ENCODE results near the gene TAS1R1. TPM values are rescaled to one million over a fixed set of nuclear protein-coding genes. Genes with fewer than 3 reads are reported as not detected.
A peak's percentile ranks its signal among the peaks of the same experiment; 100 is the strongest.

Gene TAS1R1
- total and polyA plus RNA-seq, 9 of the 15 experiments (the other 6 are each of a cell fraction or from before 2014, with no cell fraction given), result 0.06 TPM; not detected in 8

- TF ChIP-seq, protein P1, sequence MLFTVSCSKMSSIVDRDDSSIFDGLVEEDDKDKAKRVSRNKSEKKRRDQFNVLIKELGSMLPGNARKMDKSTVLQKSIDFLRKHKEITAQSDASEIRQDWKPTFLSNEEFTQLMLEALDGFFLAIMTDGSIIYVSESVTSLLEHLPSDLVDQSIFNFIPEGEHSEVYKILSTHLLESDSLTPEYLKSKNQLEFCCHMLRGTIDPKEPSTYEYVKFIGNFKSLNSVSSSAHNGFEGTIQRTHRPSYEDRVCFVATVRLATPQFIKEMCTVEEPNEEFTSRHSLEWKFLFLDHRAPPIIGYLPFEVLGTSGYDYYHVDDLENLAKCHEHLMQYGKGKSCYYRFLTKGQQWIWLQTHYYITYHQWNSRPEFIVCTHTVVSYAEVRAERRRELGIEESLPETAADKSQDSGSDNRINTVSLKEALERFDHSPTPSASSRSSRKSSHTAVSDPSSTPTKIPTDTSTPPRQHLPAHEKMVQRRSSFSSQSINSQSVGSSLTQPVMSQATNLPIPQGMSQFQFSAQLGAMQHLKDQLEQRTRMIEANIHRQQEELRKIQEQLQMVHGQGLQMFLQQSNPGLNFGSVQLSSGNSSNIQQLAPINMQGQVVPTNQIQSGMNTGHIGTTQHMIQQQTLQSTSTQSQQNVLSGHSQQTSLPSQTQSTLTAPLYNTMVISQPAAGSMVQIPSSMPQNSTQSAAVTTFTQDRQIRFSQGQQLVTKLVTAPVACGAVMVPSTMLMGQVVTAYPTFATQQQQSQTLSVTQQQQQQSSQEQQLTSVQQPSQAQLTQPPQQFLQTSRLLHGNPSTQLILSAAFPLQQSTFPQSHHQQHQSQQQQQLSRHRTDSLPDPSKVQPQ (CRISPR knock-in tag; IDR thresholded peaks at IDR 0.05; ENCODE audit: borderline replicate concordance), result no peak
- TF ChIP-seq, protein P2, sequence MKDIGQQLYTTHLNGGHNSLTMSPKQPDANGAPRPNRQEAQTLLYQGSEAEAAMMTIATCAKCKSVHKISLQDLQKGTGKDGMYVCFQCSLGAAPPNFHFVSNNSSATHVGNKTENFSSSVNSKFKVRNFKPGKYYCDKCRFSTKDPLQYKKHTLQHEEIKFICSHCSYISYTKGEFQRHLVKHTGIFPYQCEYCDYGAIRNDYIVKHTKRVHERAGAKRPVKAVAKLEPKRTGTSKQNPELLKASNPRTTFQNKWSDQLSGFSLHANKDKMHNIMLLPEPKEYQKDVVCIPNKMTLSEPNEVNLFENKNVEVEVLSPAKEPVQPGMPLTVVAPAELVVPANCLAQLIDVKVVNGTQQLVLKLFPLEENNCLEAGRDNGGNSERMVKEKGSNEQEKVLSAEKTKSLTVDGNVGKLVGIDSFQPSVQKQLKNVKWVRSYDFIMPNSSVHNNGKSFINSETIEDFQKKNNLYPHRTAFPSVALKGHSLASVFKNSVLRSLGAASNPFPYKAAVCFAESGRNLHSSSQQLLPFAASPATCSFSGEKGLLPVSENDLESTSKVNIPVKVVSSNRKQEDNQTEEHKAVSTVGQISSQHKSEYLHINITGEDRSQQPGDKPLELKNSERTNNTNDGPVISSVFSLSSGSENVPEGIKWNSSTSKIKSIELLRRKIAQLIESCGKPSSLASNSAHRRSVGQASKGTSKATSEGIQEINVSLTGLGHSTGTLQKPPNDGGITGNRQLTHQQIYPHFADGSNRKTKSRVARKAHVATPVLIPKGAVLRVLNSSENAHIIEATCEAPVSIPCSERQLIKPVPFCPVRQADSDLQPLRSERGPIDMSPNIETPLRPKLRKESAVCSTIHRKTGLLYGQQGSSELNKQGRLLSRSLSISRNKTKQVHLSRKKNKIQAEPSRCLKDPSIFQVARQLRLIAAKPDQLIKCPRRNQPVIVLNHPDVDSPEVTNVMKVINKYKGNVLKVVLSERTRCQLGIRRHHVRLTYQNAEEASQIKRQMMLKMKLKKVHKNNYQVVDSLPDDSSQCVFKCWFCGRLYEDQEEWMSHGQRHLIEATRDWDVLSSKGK (CRISPR knock-in tag; IDR thresholded peaks at IDR 0.05), result no peak
- TF ChIP-seq, protein P3, sequence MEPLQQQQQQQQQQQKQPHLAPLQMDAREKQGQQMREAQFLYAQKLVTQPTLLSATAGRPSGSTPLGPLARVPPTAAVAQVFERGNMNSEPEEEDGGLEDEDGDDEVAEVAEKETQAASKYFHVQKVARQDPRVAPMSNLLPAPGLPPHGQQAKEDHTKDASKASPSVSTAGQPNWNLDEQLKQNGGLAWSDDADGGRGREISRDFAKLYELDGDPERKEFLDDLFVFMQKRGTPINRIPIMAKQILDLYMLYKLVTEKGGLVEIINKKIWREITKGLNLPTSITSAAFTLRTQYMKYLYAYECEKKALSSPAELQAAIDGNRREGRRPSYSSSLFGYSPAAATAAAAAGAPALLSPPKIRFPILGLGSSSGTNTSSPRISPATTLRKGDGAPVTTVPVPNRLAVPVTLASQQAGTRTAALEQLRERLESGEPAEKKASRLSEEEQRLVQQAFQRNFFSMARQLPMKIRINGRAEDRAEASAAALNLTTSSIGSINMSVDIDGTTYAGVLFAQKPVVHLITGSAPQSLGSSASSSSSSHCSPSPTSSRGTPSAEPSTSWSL (CRISPR knock-in tag; IDR thresholded peaks at IDR 0.05; ENCODE audit: borderline replicate concordance), result 0 out of 2 replicates have a peak, but pooled peaks have one; percentile 26
- TF ChIP-seq RFX5 (IDR thresholded peaks at IDR 0.05; ENCODE audit: low read depth, low read length) (no peak), NFIC (IDR thresholded peaks at IDR 0.05) (no peak; the same call in 1 of the 2 replicates), KLF1 (tag; IDR thresholded peaks at IDR 0.05) (no peak), MYC (IDR thresholded peaks at IDR 0.05; ENCODE audit: low read depth, low read length) (no peak; the same call in 1 of the 2 replicates), MYC (CRISPR knock-in tag; IDR thresholded peaks at IDR 0.05; ENCODE audit: borderline replicate concordance, low read depth) (peak; percentile 78; the same call in 1 of the 2 replicates), KAT7 (CRISPR knock-in tag; IDR thresholded peaks at IDR 0.05; ENCODE audit: borderline replicate concordance) (no peak; the same call in 1 of the 2 replicates)
- TF ChIP-seq, protein P4, sequence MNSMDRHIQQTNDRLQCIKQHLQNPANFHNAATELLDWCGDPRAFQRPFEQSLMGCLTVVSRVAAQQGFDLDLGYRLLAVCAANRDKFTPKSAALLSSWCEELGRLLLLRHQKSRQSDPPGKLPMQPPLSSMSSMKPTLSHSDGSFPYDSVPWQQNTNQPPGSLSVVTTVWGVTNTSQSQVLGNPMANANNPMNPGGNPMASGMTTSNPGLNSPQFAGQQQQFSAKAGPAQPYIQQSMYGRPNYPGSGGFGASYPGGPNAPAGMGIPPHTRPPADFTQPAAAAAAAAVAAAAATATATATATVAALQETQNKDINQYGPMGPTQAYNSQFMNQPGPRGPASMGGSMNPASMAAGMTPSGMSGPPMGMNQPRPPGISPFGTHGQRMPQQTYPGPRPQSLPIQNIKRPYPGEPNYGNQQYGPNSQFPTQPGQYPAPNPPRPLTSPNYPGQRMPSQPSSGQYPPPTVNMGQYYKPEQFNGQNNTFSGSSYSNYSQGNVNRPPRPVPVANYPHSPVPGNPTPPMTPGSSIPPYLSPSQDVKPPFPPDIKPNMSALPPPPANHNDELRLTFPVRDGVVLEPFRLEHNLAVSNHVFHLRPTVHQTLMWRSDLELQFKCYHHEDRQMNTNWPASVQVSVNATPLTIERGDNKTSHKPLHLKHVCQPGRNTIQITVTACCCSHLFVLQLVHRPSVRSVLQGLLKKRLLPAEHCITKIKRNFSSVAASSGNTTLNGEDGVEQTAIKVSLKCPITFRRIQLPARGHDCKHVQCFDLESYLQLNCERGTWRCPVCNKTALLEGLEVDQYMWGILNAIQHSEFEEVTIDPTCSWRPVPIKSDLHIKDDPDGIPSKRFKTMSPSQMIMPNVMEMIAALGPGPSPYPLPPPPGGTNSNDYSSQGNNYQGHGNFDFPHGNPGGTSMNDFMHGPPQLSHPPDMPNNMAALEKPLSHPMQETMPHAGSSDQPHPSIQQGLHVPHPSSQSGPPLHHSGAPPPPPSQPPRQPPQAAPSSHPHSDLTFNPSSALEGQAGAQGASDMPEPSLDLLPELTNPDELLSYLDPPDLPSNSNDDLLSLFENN (IDR thresholded peaks at IDR 0.05; ENCODE audit: low read depth in 2 of 2, low read length in 2 of 2), result no peak
Observed at GRCh38 chr1:6601923-6602668, 47.0 kb downstream of the TAS1R1 start (continued).
